Astrocyte of the cerebellum (primary cell): Measurements from ENCODE around the gene PIK3R3.
A peak's percentile ranks its signal among the peaks of the same experiment; 100 is the strongest.

Experiments
- DNase-seq: peaks from one replicate; pipeline ENCODE4 v3.0.0-alpha.2; 2011; ENCODE audit warnings: low read depth
- H3K4me3 ChIP-seq: 2 replicates; pipeline ENCODE4 v1.5.1; 2011; ENCODE audit warnings: mild to moderate bottlenecking, low read depth, low read length, moderate library complexity
- in situ Hi-C: cut with HindIII; loops from 2 replicates; pipeline ENCODE4 v1.10.0; 2017; ENCODE audit warnings: low sequenced_read_pairs
- TF ChIP-seq, protein P1 (sequence below): IDR thresholded peaks from 2 replicates; pipeline ENCODE4 v1.5.1; 2012; ENCODE audit warnings: low read length, low read depth, moderate library complexity, mild to moderate bottlenecking; ENCODE audit errors: missing control alignments

Gene PIK3R3

GRCh38 chr1:46130606-46131005 is 1.8 kb downstream of the PIK3R3 start:
- TF ChIP-seq, protein P1, sequence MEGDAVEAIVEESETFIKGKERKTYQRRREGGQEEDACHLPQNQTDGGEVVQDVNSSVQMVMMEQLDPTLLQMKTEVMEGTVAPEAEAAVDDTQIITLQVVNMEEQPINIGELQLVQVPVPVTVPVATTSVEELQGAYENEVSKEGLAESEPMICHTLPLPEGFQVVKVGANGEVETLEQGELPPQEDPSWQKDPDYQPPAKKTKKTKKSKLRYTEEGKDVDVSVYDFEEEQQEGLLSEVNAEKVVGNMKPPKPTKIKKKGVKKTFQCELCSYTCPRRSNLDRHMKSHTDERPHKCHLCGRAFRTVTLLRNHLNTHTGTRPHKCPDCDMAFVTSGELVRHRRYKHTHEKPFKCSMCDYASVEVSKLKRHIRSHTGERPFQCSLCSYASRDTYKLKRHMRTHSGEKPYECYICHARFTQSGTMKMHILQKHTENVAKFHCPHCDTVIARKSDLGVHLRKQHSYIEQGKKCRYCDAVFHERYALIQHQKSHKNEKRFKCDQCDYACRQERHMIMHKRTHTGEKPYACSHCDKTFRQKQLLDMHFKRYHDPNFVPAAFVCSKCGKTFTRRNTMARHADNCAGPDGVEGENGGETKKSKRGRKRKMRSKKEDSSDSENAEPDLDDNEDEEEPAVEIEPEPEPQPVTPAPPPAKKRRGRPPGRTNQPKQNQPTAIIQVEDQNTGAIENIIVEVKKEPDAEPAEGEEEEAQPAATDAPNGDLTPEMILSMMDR: no peak
- DNase-seq: no peak
- peak overlapping the region; percentile 90 for H3K4me3 ChIP-seq
- in situ Hi-C loops: no loop called here

- TF ChIP-seq, protein P1: no peak
- in situ Hi-C loops: no loop called here
- peak overlapping the region; percentile 90 for H3K4me3 ChIP-seq
- no peak for DNase-seq
Observed at GRCh38 chr1:46130121-46130520, 2.3 kb downstream of the PIK3R3 start.

- no peak for DNase-seq
- H3K4me3 ChIP-seq: no peak overlapping the region
- in situ Hi-C loops: no loop called here
- TF ChIP-seq, protein P1: no peak
Observed at GRCh38 chr1:46128344-46128743, 4.1 kb downstream of the PIK3R3 start.

DNA sequence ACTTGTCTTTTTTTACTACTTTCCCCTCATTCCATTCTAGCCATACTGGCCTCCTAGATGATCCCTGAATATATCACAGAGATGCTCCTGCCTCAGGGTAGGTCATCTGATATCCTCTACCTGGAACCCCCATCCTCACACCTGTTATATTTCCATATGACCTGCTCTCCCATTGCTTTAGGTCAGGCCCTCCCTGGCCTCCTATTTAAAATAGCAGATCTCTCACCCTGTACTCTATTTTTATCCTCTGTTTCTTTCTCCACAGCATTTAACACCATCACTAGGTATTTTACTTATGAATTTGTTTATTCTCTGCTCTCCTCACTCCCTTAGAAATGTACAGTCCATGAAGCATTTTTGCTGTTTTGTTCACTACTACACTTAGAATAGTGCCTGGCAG is 13.6 kb downstream of the PIK3R3 start:
- H3K4me3 ChIP-seq: no peak overlapping the region
- in situ Hi-C loops: loop anchor here (5.0 kb wide), 1 partner anchor 77 kb away; no protein-coding TSS in a partner anchor
- TF ChIP-seq, protein P1: no peak
- DNase-seq: no peak

GRCh38 chr1:46117810-46118494 is 14.5 kb downstream of the PIK3R3 start:
- DNase-seq: no peak
- in situ Hi-C loops: loop anchor here (5.0 kb wide), 1 partner anchor 76 kb away; no protein-coding TSS in a partner anchor
- TF ChIP-seq, protein P1: no peak
- no peak overlapping the region for H3K4me3 ChIP-seq

GRCh38 chr1:46114925-46115603 is 17.4 kb downstream of the PIK3R3 start:
- DNase-seq: no peak
- TF ChIP-seq, protein P1: no peak
- in situ Hi-C loops: loop anchor here (5.0 kb wide), 1 partner anchor 73 kb away; no protein-coding TSS in a partner anchor
- no peak overlapping the region for H3K4me3 ChIP-seq
